K562 (cell line): ENCODE data around the gene CAMSAP2.

Experiments
- CEBPB ChIP-seq: fragments of 450-650 bp; IDR thresholded peaks from 2 replicates; pipeline ENCODE4 v1.6.1; 2016; ENCODE audit warnings: missing genetic modification characterization, missing compliant biosample characterization
- CREB1 ChIP-seq, 2 experiments: sonication (generic) in 1 of 2; formaldehyde crosslinking in 1 of 2; IDR thresholded peaks; 2 replicates each; pipeline versions ENCODE4 v1.6.1 to v1.8.0; 2012 to 2022; ENCODE audit warnings: inconsistent platforms in 1 of 2, mild to moderate bottlenecking in 1 of 2, missing genetic modification reagents in 1 of 2, moderate library complexity in 1 of 2
- CTCF ChIP-seq, 3 experiments: IDR thresholded peaks in 2 of 3; conservative IDR thresholded peaks in 1 of 3; 2 replicates each; pipeline ENCODE4 v1.5.1; 2011 to 2012; ENCODE audit warnings: low read length in 3 of 3, mild to moderate bottlenecking in 3 of 3, control low read depth in 2 of 3, improper control_type of control experiment in 1 of 3, inconsistent platforms in 1 of 3, low read depth in 1 of 3, mixed read lengths in 1 of 3, moderate library complexity in 1 of 3; ENCODE audit not compliant: insufficient read depth in 2 of 3
- EP300 ChIP-seq: IDR thresholded peaks from 2 replicates; pipeline ENCODE4 v1.6.1; 2012; ENCODE audit warnings: low read length, improper control_type of control experiment
- NCOR1 ChIP-seq: fragments of 450-650 bp; IDR thresholded peaks from 2 replicates; pipeline ENCODE4 v1.6.1; 2016; ENCODE audit warnings: mild to moderate bottlenecking, moderate library complexity
- PHTF2 ChIP-seq: fragments of 250-450 bp; sonication (Bioruptor Pico); IDR thresholded peaks from 2 replicates; pipeline ENCODE4 v1.5.0; 2021; ENCODE audit warnings: mild to moderate bottlenecking
- TFAM ChIP-seq: fragments of 250-450 bp; sonication (Bioruptor Pico); conservative IDR thresholded peaks from 2 replicates; pipeline ENCODE4 v1.5.0; 2021; ENCODE audit warnings: mild to moderate bottlenecking, moderate library complexity
- TF ChIP-seq, protein P1 (sequence below): fragments of 200-800 bp; sonication (Bioruptor generic); IDR thresholded peaks from 2 replicates; pipeline ENCODE4 v1.6.1; 2017; ENCODE audit warnings: missing genetic modification characterization, missing compliant biosample characterization
- TF ChIP-seq, protein P2 (sequence below): fragments of 450-650 bp; formaldehyde crosslinking; IDR thresholded peaks from 2 replicates; pipeline ENCODE4 v1.4.0; 2020; ENCODE audit warnings: mild to moderate bottlenecking, moderate library complexity

DNA sequence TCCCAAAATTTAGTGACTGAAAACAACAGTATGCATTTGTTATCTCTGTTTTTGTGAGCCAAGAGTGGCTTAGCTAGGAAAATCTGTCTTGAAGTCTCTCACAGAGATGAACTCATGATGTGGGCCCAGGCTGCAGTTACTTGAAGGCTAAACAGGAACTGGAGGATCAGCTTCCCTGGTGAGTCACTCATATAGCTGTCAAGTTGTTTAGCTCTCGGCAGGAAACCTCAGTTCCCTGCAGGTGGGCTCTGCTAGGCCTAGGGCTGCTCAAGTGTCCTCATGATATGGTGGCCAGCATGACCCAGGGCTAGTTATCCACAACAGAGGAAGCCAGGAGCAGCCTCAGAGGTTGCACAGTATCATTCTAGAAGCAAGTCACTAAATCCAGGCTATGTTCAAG lies 38.8 kb upstream of the CAMSAP2 start:
- TF ChIP-seq, protein P1, sequence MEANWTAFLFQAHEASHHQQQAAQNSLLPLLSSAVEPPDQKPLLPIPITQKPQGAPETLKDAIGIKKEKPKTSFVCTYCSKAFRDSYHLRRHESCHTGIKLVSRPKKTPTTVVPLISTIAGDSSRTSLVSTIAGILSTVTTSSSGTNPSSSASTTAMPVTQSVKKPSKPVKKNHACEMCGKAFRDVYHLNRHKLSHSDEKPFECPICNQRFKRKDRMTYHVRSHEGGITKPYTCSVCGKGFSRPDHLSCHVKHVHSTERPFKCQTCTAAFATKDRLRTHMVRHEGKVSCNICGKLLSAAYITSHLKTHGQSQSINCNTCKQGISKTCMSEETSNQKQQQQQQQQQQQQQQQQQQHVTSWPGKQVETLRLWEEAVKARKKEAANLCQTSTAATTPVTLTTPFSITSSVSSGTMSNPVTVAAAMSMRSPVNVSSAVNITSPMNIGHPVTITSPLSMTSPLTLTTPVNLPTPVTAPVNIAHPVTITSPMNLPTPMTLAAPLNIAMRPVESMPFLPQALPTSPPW (CRISPR knock-in tag) = no peak
- TF ChIP-seq CREB1 (IDR thresholded peaks at IDR 0.05) (no peak), CREB1 (CRISPR knock-in tag; IDR thresholded peaks at IDR 0.05) (no peak), EP300 (no peak), CEBPB (tag) (no peak), PHTF2 (CRISPR knock-in tag) (no peak), CTCF (IDR thresholded peaks at IDR 0.05 in 2 of 3, conservative IDR thresholded peaks at IDR 0.05 in 1 of 3; ENCODE audit: insufficient read depth in 2 of 3, low read depth in 1 of 3, low read length in 3 of 3) (no peak), NCOR1 (no peak), TFAM (CRISPR knock-in tag) (no peak)
- TF ChIP-seq, protein P2, sequence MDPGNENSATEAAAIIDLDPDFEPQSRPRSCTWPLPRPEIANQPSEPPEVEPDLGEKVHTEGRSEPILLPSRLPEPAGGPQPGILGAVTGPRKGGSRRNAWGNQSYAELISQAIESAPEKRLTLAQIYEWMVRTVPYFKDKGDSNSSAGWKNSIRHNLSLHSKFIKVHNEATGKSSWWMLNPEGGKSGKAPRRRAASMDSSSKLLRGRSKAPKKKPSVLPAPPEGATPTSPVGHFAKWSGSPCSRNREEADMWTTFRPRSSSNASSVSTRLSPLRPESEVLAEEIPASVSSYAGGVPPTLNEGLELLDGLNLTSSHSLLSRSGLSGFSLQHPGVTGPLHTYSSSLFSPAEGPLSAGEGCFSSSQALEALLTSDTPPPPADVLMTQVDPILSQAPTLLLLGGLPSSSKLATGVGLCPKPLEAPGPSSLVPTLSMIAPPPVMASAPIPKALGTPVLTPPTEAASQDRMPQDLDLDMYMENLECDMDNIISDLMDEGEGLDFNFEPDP (CRISPR knock-in tag) = no peak
